HG02852 (cell line): ENCODE data around the gene PEAK1.

ENCODE experiments used
- ATAC-seq: cut with Tn5 transposase; IDR thresholded peaks from one replicate; pipeline ENCODE4 v1.9.1; 2021; ENCODE audit warnings: mild to moderate bottlenecking, moderate library complexity; ENCODE audit not compliant: unreplicated experiment

The PEAK1 gene, protein sequence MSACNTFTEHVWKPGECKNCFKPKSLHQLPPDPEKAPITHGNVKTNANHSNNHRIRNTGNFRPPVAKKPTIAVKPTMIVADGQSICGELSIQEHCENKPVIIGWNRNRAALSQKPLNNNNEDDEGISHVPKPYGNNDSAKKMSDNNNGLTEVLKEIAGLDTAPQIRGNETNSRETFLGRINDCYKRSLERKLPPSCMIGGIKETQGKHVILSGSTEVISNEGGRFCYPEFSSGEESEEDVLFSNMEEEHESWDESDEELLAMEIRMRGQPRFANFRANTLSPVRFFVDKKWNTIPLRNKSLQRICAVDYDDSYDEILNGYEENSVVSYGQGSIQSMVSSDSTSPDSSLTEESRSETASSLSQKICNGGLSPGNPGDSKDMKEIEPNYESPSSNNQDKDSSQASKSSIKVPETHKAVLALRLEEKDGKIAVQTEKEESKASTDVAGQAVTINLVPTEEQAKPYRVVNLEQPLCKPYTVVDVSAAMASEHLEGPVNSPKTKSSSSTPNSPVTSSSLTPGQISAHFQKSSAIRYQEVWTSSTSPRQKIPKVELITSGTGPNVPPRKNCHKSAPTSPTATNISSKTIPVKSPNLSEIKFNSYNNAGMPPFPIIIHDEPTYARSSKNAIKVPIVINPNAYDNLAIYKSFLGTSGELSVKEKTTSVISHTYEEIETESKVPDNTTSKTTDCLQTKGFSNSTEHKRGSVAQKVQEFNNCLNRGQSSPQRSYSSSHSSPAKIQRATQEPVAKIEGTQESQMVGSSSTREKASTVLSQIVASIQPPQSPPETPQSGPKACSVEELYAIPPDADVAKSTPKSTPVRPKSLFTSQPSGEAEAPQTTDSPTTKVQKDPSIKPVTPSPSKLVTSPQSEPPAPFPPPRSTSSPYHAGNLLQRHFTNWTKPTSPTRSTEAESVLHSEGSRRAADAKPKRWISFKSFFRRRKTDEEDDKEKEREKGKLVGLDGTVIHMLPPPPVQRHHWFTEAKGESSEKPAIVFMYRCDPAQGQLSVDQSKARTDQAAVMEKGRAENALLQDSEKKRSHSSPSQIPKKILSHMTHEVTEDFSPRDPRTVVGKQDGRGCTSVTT (N-terminal part only)

DNA sequence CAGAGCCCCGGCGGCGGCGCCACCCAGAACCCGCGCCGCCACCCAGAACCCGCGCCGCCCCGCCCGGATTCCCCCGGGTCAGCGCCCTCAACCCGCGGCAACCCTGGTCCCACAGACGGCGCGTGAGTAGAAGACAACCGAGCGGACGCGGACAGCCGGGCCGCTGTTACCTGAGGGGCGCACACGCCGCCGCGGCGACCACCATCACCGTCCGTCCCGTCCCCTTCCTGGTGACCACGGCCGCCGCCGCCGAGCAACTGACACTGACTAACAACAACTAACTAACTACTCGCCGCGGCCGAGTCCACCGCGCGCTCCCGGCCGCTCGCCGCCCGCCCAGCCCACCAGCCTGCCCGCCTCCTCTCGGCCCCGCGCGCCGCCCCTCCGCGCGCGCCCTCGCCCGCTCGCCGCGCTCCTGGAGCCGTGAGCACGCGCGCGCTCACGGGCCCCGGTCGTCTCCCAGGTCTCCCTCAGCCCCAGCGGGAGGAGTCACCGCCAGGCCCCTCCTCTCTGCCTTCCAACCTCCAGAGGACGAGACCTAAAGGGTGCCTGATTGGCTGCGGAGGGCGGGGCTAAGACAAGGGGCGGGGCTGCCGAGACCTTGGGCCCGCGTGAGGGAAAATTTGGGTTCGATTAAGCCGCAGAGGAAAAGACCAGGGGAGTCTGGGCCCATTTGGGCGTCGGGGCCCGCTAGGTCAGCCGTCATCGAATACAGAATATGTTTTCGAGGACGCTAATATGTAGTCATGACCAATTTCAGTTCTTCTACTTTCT is at the start of gene PEAK1:
Gene PEAK1, minus strand, starts transcription at position 269 of the 774 bp plus-strand sequence. CDS start 238,178 bp downstream, outside the sequence.
- peak; percentile 88 for ATAC-seq

DNA sequence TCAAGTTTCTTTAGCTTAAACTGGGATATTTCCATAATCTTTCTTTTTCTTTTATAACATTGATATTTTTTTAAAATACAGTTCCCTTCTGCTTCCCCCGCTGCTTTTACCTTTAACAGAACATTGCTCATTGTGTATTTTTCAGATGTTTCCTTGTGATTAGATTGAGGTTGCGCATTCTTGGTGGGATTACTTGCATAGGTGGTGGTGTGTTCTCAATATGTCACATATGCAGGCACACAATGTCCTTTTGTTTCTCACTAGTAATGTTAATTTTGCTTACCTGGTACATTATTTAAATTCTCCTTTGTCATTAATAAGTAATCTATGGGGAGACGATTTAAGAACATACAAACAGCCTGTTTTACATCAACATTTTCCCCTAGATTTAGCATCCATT is 49.0 kb upstream of the PEAK1 start:
- ATAC-seq = no peak

DNA sequence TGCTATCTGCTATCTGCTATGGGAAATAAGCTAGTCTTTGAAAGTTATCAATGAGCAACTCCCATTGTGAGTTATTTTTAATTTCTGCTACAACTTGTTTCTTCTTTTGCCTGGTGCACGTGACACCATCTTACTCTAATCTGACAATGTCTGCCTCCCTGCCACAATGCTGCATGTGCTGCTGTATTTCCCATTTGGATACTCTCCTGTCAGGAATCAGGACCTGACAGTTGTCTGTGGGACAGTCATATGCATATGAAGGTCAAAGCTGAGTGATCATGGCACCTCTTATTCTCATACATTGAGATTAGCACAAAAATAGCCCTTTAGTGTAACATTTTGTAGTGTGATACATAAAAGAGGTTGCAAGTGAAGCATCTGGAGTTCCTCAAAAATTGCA is 46.6 kb upstream of the PEAK1 start:
- ATAC-seq = no peak

DNA sequence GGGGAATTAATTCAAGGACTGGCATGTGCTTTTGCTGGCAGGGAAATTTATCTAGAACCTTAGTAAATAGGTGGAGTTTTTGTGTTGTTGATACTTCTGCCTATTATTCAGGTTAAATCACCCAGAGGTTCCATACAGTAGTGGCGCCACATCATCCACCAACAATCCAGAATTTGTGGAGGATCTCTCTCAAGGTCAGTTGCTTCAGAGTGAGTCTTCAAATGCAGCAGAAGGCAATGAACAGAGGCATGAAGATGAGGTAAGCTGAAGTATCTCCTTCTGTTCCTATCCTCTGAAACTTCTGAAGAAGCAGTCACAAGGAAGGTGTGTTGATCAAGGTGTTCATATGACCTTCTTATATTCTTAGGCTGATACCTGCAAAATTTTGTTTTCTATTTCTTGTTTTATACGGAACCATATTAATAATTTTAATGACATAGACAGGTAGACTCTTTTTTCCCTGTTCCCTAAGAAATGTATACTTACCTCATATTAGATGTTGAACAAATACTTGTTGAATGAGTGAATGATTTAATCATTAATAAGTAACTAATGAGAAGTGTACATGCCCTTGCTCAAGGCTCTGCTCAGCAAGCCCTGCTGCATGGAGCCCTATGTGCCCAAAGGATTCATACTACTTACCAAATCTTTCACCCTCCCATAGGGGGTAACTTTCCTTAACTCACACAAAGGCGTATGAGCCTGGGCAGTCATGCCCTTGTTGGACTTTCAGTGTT is 44.4 kb upstream of the PEAK1 start:
- ATAC-seq = no peak

DNA sequence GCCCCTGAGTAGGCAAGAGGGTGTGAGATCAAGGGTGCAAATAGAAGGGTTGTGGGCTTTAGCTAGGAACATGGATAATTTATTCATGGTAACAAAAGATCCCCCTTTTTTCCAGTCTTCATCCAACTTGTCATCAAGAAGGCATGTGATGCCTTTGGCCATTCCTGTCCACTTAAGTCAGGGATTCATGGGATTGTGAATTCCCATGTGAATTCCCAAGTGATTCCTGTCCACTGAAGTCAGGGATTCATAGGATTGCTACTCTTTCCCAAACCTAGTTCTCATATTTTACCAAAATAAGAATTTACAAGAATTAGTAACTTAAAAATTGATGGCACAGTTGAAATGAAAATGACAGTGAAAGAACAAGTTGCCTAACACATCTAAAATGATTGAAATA is 41.6 kb upstream of the PEAK1 start:
- ATAC-seq = no peak

DNA sequence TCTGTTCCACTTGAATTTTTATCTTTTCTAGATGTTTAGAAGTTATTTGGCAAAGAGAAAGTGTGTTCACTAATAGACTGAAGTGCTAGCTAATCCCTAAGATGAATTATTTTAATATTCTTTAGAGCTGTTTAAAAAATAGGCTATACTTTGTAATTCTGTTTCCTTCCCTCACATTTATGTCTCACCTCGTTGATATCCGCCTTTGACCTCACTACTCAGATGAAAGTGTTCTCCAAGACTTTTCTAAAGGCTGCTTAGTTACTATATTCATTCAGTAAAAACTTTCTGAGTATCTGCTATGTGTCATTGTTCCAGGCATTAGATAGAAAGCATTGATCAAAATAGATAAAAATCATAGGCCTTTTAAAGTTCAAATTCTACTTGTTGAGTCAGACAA is 39.1 kb upstream of the PEAK1 start:
- no peak for ATAC-seq

DNA sequence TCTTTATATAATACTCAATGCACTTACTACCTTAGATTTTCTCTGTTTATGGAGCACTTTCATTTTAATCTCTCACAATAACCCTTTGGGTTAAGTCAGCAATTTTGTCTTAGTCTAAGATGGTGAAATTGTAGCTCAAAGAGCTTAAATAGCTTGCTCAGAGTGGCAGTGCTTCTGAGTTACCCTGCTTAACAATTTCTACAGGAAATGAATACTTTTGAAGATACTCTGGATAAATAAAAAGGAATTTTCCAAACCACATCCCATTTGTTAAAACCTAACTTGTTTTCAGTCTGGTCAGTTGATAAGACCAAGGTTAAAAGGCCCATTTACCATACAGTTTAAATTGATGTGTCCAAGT is 38.0 kb upstream of the PEAK1 start:
- no peak for ATAC-seq

DNA sequence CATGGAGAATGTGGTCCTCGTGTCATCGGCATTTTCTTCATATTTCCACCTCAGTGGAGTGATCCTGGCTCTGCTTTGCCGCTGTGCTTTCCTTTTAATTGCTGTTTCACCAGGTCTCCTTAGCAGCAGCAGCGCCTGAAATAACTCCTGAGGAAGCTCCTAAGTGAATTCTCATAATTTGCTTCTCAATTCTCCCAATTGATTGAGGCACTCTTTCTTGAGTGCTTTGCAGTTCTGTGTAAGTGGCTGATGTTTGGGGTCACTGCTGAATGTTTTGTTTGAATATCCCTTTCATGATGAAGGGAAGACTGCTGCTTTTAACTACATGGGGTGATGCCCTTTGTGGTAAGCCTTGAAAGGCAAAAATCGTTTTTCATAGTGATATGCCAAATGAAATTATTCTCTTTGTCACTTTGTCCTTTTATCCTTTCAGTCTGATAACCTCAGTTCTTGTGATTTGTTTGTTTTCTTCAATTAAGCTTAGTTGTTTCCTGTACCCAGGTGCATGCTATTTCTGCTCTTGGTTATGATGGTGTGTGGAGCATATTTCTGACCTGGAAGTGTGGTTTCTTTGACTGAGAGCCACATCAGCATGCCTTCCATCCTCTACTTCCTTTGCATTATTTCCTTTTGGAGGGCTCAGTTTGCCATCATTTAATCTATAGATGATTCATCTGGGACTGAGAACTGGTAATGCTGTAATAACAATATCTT is 37.4 kb upstream of the PEAK1 start:
- no peak for ATAC-seq

DNA sequence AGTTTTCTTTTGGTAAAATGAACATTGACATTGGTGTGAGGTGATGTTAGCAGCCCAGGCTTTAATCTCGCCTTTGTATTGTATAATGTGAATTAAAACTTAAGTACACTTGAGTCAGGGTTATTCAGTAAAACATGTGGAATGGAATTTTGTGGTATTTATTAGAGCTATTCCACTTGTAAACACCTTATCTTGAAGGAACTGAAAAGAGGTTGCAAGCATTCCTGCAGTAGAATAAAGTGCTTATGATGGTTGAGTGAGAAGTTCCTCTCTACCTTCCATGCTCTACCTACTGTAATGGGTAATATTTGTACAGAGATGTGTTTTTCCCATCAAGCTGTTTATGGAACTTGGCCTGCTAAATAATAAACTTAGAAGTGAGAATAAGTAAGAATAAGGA is 36.8 kb upstream of the PEAK1 start:
- no peak for ATAC-seq

DNA sequence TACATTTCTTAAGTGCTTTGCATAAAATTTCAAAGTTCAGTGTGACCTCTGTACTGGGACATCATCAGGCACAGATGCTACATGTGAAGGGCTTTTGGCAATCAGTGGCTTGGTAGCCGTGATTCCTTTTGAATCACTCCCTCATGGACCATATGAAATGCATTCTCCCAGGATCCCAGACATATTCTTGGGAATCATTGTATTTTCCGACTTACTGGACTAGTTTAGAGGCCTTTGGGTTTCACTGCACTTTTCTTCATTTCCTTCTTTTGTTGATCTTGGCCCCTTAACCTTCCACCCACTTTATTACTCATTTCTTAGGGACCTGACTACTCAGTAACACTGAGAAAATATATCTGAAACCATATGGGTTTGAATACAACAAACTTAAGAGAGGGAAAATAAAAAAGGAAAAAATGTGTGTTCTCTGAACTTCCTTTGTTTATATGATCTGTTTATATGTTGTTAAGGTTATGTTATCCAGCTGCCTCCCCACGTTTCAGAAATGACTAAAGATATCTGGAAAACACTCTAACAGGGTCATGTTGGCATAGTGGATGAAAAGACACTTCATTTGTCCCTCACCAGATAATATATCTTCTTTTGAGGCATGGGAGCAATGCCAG is 35.9 kb upstream of the PEAK1 start:
- no peak for ATAC-seq

DNA sequence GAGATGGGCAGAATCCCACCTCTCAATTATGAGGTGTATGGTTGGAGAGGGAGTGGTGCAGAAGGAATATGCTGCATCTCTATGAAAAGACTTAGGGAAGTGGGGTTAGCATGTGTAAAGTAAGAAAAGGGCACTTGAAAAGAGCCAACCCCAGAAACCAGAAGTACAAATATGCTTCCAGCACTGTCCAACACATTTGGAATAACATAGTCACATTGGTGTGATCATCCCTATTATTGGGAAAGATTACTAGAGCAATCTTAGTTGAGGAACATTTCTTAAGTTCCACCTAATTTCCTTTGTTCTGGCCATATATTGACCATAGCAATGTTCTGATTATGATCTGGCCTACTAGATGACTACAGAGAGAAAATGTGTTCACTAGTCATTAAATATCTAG is 35.0 kb upstream of the PEAK1 start:
- ATAC-seq = no peak

DNA sequence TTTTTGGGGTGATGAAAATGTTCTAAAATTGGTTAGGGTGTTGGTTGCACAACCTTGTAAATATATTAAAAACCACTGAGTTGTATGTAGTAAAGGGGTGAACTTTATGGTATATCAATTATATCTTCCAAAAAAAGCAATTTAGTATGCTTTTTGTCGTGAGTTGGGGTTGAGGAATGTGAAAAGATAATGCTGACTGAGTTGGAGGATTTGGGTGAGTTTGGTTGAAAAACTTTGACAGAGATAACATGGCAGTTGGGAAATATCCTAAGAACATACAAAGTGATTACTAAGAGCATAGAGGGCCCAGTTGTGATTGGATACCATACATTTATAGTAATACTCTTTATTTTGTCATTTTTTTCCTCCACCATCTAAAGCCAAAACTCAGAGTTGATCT is 34.4 kb upstream of the PEAK1 start:
- no peak for ATAC-seq

DNA sequence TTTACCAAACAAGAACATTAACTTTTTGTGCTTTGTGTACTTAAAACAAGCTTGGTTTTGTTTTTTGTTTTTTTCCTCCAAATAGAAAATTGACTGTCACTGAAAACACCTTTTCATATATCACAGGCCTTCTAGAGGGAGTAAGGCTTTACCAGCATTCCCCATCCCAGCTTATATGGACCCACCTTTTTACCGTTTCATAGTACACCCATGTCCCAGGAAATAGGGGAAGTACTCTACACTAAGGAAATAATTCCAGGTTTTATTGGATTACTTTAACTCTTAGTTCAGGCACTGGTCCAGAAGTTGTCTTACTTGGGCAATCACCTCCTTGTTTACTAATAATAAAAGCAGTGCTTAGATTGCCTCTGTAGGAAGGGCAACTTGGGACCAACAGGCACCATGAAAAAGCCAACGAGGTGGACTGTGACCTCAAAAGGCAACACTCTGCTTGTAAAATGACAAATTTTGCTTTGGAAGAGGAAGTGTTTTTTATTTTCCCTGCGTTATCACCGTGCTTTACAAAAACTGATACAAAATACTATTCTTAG is 27.0 kb upstream of the PEAK1 start:
- no peak for ATAC-seq

DNA sequence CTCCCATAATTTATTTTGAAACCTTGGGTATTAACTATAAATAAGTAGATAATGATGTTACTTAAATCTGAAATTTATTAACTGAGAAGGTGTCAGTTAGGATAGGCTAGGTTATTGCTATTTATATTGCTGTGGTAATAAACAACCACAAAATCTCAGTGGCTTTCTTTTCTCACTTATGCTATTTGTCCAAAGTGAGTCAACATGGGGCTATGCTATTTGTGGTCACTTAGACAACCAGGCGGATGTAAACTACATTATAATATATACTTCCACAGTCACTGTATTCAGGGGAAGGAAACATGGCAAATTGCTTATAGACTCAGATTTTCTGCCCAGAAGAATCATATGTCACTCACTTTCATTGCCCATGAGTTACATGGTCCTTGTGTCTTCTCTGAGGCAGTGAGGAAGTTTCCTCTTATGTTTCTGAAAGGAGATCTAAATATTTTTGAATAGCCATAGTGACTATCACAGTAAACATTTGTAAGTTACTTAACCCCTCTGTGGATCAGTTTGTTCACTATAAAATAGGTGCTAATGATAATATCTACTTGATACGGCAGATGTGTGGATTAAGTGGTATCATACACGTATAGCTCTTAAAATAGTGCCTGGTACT is 20.6 kb upstream of the PEAK1 start:
- peak; percentile 77 for ATAC-seq

DNA sequence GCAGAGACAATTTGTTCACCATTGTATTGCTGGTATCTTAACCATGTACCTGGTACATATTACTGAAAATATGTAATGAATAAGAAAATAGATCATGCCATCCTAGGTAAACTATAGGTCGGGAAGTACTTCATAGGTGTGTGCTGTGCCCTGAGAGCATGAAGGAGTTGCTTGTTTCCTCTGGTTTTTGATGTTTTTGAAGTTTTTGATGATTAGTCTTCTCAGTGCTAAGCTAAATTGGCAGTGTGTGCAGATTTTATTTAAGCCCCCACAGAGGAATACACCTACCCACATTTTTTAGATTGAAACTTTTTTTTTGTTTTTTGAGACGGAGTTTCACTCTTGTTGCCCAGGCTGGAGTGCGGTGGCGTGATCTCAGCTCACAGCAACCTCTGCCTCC is 17.4 kb upstream of the PEAK1 start:
- ATAC-seq = no peak

DNA sequence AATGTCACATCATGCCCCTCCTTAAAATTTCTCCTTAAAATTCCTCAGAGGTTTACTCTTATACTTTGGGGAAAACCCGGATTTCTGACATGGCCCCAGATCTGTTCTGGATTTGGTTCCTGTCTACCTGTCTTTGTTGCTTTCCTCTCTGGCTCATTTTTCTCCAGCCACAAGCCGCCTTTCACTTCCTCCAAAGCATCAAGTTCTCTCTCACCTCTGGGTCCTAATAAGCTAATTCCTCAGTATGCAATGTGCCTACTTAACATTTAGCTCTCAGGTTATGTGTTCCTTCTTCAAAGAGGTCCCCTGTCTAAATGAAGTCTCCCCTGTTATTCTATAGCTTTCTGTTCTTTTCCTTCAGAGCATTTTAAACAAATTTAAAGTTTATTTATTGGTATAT is 16.9 kb upstream of the PEAK1 start:
- no peak for ATAC-seq

DNA sequence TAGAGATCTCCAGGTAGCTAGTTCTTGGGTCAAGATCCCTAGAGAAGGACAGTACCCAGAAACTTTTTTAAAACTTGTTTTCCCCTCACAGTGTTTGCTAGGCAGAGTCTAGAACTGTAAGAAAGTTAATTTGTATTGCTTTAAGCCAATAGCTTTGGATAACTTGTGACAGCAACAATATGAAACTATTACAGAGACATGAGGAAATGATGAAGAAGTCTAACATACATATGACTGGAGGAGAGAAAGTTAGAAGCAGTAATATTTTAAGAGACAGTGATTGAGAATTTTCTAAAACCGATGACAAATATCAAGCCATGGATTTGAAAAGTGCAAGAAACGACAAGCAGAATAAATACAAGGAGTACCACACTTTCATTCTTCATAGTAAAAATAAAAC is 10.7 kb upstream of the PEAK1 start:
- no peak for ATAC-seq

DNA sequence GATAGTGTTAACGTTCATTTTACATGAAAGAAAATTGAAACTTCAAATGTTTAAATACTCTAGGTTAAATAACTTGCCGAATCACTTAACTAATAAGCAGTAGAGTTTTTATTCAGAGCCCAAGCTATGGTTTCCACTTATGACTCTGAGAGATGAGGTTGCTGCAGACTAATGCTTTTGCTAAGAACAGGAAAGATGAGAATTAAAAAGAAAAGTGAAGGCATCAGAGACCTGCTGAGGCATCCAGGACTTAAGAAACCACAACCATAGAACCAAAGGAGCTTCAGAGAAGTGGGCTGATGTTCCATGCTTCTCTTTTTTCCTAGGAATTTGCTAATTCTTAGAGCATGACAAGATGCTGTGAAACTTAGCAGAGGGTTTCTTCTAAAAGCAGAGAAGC is 10.3 kb upstream of the PEAK1 start:
- ATAC-seq = no peak

DNA sequence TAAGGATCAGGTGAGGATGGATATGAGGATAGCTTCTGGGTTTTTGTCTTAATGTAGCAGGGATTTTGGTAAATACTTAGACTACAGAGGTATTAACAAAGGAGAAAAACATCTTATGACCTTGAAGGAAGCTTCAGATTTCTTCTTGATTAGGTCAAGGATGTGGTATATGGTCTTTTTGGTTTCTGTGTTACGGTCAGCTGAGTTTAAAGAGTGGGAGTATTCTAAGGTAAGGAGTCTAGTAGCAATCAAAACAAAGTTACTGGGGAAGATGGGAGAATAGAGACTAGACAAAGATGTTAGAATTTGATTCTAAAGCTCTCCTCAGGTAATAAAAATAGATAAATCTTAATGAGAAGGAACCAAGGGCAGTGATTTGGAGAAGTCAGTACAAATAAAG is 7.0 kb upstream of the PEAK1 start:
- ATAC-seq = no peak
